Fibroblast of peridontal ligament (primary cell): ENCODE results near the gene FAM240B.
A peak's percentile ranks its signal among the peaks of the same experiment; 100 is the strongest.

ENCODE experiments used
- DNase-seq: peaks from one replicate; pipeline ENCODE4 v3.0.0-alpha.2; 2010; ENCODE audit errors: extremely low read depth

Gene FAM240B

DNA sequence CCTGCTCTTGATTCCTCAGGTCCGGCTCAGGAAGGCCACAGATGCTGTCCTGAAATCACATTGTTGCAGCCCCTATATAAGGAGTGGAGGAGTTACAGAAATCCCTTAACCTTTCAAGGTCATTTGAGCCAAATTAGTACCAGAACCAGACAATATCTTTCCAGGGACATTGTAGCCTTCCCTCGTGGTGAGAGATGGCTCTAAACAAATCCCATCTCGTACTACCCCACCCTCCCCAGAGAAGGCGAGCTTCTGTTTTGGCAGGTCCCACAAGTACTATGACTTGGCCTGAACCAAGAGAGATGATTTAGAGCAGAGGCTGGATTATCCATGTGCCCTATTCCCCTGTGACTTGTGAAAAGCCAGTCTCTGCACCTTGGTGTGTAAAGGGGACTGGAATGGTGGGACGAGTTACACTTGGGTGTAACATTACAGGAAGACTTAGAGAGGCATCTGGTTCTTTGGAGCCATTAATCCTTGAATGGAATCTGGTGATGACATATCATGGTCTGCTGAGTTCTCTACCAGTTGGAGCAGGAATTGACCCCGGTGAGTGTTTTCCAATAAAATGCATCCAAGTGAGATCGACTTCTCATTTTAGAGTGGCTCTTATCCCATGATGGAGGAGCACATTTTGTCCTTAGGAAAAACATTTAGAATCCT, at the start of gene FAM240B:
Gene FAM240B, minus strand, starts transcription at position 51 of the 663 bp plus-strand sequence. CDS start 16,134 bp downstream, outside the sequence.
- no peak for DNase-seq

DNA sequence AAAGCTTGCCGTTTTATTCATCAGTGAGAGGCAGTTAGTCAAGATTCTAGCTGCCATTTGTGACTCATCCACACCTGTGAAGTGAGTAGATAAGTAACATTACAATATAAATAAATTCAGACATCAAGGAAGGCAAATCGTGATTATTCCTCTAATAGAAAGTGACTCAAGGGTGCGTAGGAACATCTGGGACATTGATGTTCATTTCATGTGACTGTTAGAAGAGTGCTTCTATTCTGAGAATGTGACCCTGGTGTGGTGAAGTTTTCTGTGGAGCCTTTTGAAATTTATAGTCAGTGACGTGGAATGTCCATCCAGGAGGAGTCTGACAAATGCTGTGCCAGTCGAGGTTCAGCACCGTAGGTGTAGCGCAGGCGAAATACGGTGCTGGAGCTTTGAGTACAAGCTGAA, 48.4 kb upstream of the FAM240B start:
- DNase-seq, result no peak

- no peak for DNase-seq
Observed at GRCh38 chr9:38765101-38765500, 45.2 kb upstream of the FAM240B start.

- no peak for DNase-seq
Observed at GRCh38 chr9:38761999-38762398, 42.1 kb upstream of the FAM240B start.

- no peak for DNase-seq
Observed at GRCh38 chr9:38761339-38761738, 41.4 kb upstream of the FAM240B start.

DNA sequence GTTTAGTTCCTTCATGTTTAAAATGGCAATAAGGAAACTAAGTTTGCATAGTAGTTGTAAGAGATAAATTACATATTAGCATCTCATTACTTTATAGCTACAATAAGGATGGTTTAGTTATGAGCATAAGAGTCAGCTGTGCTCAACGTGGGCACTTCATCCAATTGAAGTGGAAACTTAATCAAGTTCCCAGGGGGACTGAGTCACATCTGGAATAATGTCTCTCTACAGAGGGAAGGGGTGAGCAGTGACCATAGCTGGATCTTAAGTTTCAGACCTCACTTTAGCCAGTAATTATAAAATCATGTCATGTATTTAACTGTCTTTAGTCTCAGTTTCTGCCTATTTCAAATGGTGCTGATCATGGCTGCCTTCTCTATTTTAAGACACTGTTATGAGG, 36.8 kb upstream of the FAM240B start:
- no peak for DNase-seq

DNA sequence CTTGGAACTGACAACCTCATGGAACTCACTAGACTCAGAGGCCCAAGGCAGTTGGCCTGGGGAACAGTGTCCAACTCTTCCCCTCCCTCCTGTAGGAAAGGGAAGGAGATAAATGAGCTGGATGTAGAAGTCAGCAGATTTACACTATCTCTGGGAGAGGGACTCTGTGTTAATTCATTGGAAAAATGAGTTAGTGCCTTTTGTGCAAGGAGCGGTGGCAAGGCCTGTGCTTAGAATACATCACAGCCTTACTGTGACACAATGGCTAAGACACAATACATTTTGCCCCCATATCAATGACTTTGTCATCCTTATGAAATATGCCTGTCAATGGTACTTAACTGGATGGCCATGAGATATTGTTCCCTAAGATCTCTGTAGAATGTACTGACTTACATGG, 28.0 kb upstream of the FAM240B start:
- DNase-seq, result no peak

DNA sequence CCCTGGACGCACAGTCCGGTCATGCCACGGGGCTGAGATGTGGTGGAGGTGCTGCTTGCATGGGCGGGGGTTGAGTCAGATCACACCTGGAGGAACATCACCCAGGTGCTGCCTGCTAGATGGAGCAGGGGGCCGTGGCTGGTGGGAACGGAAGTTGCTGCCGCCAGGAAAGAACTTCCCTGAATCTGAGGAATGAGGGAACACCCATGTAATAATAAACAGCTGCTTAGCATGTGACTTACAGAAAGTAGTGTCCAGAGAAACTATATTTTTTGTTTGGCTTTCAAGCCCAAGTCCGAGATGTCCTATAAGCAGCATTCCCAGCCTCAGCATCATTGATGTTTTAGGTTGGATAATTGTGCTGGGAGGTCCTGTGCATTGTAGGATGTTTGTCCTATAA, 27.1 kb upstream of the FAM240B start:
- no peak for DNase-seq

DNA sequence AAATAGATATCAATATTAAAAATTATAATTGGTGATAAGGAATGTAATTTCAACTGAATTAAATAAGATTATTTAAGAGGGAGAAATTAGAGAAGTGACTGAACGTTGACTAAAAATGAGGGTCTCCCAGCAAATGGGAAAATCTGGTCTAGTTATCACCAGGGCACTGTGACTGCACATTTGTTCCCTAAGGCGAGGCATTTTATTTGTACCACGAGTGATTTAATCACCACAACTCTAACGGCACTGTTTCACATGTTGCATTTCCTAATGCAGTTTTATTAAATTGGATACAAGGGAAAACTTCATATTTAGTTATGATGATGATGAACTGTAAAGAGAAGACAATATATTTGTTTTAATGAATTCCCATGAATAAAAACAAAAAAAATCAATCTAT, 26.4 kb upstream of the FAM240B start:
- no peak for DNase-seq

DNA sequence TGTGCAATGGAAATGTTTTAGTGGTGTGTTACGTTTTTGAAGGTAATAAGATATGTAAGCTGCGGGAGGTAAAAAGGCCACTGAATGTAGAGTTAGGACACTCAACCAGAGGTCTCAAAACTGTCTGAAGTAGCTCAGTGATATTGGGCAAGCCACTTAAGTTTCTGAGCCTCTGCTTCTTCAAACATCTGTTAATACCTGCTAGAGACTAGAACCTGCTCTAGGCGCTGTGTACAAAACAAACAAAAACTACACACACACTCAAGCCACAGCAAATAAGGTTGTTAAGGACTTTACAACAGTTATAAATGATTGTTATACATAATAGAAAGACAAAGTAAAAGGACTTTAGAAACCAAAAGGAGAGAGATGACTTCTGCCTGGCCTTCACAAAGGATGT, 24.6 kb upstream of the FAM240B start:
- DNase-seq, result no peak

- no peak for DNase-seq
Observed at GRCh38 chr9:38737246-38737645, 17.3 kb upstream of the FAM240B start.

GRCh38 chr9:38734831-38735230, 14.9 kb upstream of the FAM240B start:
- DNase-seq, result no peak

DNA sequence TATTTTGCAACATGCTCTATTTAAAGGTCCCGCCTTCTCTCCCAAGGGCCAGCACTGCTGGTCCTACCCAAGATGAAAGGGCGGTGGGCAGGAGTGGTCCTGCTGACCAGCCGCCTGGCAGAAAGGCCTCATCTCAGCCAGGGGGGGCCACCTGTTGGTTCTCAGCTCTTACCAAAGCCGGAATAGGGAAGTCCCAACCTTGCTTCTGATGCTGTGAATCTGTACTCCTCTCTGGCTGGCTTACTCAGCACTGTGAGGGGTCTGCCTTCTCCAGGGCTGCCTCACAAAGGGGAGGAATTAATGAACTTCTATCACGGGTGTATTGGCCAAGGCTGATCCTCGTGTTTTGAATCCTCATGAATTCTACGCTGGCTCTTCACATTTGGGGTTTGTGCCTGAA, 13.6 kb upstream of the FAM240B start:
- DNase-seq, result no peak

DNA sequence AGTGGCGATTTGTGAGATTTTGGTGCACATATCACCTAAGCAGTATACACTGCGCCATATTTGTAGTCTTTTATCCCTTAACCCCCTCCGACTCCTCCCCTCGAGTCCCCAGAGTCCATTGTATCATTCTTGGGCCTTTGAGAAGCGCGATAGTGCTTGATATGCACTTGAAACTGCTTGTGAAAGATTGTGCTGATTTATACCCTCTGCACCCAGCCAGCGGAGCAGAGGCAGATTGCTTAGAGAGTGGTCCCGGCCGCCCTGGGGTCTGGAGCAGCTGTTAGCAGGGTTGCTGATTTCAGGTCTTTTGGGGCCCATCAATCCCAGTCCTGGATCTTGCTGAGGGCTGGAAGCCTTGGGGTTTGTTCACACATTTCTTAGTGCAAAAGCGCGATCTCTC, 13.0 kb upstream of the FAM240B start:
- DNase-seq, result no peak

DNA sequence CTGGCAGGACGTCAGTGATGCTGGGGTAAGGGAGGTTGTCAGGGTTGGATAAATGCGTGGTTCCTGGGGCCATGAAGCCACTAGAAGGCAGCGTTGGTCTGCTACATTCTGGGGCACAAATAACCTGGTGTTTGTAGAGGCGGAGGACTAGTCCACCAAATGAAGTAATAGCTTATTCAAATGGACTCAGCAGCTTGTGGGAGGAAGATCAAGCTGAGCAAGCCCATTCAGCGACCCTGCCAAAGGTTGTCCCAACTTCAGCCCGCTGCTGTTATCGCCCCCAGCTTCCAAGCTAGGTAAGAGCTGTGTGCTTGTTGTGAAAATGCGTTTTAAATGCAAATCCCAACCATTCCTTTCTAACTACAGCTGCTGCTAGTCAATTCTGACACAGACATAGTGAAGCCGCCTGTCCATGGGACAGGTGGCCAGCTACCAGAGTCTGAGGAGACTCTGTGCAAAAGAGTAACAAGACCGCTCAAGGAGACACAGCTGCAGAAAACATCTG, 7.6 kb upstream of the FAM240B start:
- peak; percentile 18 for DNase-seq

GRCh38 chr9:38724754-38725153, 4.8 kb upstream of the FAM240B start:
- DNase-seq, result no peak

GRCh38 chr9:38718148-38718547, 1.8 kb downstream of the FAM240B start:
- no peak for DNase-seq

- DNase-seq, result no peak
Observed at GRCh38 chr9:38715684-38716083, 4.2 kb downstream of the FAM240B start.

- DNase-seq, result peak; percentile 92
Observed at GRCh38 chr9:38713426-38713825, 6.5 kb downstream of the FAM240B start.

DNA sequence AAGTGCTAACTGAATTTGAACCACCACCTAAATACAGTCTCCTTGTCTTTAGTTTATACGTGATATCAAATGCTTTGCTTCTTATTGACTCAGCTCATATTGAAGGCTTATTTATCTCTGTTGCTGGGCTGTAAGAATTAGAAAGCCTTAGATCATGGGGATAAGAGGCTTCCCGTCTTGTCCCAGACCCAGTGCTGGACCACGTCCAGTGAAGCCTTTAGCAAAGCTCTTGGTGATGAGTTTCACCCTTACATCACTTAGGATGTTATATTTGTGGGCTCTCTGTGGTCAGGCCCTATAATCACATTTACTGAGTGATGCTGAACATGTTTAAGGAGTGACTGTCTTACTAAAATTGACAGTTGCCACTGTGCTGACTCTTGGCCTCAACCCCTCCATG, 11.2 kb downstream of the FAM240B start:
- peak; percentile 3 for DNase-seq

DNA sequence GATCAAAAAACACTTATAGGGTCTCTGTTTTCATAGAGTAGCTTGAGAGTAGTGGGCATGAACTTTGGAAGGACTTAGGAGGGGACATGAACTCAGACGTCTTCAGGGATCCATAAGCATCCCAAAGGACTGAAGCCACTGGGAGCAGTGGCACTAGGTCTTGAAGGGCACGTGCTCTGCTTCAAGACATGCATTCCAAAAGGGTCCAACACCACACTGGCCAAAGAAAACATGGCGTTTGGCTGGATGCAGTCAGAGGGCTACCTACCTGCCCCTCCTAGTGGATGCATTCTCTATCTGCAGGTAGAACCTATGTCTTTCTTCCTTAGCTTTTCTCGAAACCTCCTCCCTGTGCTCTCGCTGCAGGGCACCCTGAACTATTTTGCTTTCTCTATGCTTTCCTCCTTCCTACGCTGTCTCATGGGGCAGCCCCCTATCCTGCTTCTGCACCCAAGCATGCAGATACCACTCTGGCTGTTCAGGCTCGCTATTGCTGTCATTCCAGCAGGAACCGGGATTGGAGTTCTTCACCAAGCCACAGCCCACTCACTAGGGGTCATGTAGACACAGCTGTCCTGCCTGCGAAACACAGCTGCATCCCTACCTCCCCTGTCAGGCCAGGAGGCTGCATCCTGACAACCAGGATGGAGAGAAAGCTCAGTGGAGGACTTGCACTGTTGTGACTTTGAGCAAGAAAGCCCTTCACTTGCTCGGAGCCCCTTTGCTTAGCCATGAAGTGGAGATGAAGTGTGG, 11.9 kb downstream of the FAM240B start:
- no peak for DNase-seq

DNA sequence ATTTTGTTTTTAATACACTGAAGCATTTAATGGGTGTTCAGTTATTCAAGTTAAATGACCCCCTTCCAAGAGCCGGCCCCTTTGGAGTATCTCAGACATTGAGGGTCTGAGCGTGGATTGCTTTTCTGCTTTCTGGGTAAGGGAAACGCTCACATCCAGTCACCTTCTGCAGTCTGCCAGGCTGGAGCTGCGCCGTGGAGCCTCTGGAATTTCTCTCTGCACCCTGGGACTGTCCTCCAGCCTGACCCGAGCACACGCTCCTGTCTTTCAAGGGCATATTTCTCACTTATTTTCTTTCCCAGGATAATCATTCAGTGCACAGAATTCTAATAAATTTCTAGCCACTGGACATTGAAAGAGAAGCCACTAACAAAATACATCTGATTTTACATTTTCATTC, 13.4 kb downstream of the FAM240B start:
- DNase-seq, result no peak

GRCh38 chr9:38705917-38706316, 14.0 kb downstream of the FAM240B start:
- DNase-seq, result no peak
